ENCODE measurements around the gene ATAD5. TPM values are rescaled to one million over a fixed set of nuclear protein-coding genes. Genes with fewer than 3 reads are reported as not detected.
"Not testable (repeated sequence)": the region's sequence is repeated elsewhere in the genome, so short reads cannot be mapped to it uniquely, and the experiment has no call there.

ATAD5 gene
- total RNA-seq, 2 donors from 2014 or later, result 1.4 to 1.5 TPM

DNA sequence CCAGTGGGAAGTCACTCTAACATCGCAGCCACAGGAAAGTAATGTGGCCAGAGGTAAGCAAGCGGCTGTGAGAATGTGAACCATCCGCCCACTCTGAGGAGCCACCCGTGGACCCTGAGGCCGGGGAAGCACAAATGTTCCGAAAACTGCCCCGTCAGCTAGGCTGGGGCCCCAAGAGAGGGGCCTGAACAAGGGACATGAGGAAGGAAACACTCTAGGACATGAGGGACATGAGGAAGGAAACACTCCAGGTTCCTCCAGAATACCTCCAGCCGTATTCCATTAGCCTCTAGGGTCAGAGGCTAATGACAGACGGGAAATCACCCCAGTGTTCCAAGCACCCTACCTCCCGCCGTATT, 74.0 kb downstream of the ATAD5 start:
- intact Hi-C loops (cut with DNase I), result loop anchor here in 1 of 2 donors (10.0 kb wide), 1 partner anchor 309 kb away; no protein-coding TSS in a partner anchor
- no peak for DNase-seq (ENCODE audit: low spot score)

GRCh38 chr17:30906101-30906911, 74.5 kb downstream of the ATAD5 start, which contains the start of gene TEFM:
TSS of gene TEFM (minus strand) at chr17:30906238. CDS start at chr17:30906198, 40 bp downstream.
- peak; percentile 97 for DNase-seq (ENCODE audit: low spot score)
- intact Hi-C loops (cut with DNase I), result loop anchor here in 1 of 2 donors (10.0 kb wide), 1 partner anchor 308 kb away; no protein-coding TSS in a partner anchor

DNA sequence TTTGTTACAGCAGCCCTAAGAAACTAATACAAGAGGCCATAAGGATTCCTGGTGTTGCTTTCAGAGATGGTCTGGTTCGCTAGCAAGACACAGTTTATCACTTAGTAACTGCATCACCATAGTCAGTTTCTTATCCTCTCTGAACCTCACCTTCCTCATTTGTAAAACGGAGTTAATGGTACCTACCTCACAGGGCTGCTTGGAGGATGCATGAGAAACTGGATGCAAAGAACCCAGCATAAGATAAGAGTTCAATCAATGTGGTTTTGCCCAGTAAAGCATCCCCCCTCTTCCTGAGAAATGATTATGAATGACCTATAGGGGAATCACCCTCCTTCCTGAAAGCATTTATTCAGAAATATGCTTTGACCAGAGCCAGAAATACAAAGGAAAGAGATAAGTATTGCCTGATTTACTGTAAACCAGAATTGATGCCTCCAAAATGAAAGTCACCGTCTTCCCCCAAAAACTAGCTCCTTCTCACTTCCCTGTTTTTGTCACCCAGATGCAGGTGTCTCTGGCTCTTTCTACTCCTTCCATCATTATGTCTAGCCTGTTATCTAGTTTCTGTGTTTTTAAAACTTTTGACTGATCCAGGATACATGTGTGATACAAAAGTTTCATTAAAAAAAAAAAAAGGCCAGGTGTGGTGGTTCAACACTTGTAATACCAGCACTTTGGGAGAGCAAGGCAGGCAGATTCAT, 77.1 kb downstream of the ATAD5 start:
- DNase-seq (ENCODE audit: low spot score), result no peak
- intact Hi-C loops (cut with DNase I), result loop anchor here in 1 of 2 donors (10.0 kb wide), 1 partner anchor 306 kb away; no protein-coding TSS in a partner anchor

DNA sequence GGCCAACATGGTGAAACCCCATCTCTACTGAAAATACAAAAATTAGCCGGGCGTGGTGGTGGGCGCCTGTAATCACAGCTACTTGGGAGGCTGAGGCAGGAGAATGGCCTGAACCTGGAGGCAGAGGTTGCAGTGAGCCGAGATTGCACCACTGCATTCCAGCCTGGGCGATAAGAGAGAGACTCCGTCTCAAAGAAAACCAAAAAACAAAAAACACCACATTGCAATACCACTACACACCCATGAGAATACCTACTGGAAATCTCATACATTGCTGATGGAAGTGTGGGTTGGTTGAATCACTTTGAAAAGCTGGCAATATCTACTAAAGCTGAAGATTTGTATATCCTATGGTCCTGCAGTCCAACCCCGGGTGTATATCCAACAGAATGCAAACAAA, 78.4 kb downstream of the ATAD5 start:
- DNase-seq (ENCODE audit: low spot score); intact Hi-C loops (cut with DNase I): not testable (repeated sequence)

- DNase-seq (ENCODE audit: low spot score), result no peak
- intact Hi-C loops (cut with DNase I), result no loop called here
Measured at GRCh38 chr17:30913955-30914354, 82.2 kb downstream of the ATAD5 start.

DNA sequence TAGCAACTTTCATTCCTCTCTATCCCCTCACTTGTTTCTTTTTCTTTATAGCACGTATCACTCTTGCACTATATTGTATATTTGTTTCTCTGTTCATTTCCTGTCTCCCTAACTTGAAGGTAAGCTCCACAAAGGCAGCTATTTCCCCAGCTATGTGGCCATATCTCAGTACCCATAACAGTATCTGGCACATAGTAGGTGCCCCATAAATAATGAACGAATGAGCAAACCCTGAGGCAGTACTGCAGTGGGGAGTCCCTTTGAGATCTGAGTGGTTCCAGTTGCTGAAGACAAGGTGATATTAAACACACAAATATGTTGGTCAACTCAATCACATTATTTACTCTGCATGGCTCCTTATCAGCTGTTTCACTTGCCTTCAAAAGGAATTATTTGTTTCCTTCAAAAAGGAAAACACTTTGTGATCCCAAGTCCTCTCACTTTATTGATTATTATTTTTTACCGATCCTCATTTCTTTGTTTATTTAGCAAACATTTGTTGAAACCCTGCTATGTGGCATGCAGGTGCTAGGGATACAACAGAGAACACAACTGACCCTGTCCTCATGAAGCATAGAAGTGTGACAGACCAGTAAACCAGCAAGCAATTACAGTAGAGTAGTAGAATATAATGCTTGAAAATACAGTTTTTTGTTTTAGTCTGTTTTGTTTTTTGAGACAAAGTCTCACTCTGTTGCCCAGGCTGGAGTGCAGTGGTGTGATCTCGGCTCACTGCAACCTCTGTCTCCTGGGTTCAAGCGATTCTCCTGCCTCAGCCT, 84.3 kb downstream of the ATAD5 start:
- no peak for DNase-seq (ENCODE audit: low spot score)
- intact Hi-C loops (cut with DNase I), result no loop called here

DNA sequence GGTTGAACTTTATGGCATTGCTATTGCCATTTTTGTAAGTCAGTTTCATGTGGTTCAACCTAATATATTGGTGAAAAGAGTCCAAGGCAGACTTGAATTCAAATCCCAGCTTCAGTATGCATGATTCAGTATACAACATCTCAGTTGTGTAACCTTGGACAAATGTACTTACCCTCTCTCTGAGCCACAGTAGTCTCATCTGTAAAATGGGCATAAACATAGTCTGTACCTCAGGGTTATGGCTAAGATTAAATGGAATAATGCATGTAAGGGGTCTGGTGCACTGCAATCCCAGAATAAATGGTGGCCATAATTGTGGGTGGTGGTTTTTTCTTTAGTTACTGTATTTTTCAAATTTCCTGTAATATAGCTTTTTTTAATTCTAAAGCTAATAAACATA, 85.3 kb downstream of the ATAD5 start:
- intact Hi-C loops (cut with DNase I), result no loop called here
- no peak for DNase-seq (ENCODE audit: low spot score)

DNA sequence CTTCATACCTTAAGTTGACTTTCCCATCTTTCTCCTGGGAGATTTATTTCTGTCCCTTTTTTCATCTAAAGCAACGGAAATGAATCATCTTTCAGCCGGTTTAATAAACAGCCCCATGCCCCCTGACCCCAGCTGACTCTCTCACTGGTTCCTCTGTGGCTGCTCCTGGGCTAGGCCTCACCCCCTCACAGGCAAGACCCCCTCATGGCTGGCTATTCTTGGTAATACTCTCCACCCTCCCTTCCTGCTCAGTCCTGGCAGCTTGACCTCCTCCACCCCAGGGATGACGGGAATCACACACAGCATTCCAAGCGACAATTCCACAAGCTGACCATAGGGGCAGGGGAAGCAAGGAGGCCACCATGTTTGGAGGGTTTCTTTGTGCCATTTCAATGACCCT, 88.5 kb downstream of the ATAD5 start:
- intact Hi-C loops (cut with DNase I), result no loop called here
- DNase-seq (ENCODE audit: low spot score), result no peak

DNA sequence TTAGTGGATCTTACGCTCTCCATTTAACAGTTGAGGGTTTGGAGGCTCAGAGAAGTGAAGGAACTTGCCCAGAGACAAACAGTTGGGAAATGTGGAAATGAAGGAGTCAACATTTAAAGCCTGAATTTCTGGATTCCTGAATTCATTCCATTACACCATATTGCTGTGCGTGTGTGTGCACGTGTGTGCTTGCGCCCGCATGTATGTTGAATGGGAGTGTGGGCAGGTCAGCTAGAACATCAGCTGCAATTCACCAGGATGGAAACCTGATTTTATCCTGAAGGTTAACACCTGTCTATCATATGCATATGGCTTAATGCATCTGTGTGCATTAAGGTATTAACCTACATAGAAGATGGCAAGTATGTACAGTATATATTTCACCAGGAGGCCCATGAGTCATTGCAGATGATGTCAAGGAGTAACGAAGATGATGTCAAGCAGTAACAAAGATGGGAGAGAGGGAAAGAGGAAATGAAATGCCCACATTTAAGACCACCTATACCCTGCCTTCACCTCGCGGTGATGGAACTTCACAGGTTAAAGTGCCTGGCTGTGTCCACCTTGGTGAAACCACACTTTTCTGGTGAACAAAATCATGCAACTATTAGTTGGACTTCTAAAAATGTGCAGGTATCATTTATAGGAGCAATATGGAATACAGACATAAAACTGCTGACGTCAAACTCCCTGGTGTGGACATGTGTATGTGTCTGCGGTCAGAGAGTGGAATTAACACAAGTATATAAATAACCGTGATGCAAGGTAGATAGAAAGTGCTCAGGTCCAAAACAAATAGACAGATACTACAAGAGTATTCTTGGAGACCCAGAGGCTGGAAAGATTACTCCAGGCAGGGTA, 89.1 kb downstream of the ATAD5 start:
- intact Hi-C loops (cut with DNase I), result no loop called here
- no peak for DNase-seq (ENCODE audit: low spot score)

DNA sequence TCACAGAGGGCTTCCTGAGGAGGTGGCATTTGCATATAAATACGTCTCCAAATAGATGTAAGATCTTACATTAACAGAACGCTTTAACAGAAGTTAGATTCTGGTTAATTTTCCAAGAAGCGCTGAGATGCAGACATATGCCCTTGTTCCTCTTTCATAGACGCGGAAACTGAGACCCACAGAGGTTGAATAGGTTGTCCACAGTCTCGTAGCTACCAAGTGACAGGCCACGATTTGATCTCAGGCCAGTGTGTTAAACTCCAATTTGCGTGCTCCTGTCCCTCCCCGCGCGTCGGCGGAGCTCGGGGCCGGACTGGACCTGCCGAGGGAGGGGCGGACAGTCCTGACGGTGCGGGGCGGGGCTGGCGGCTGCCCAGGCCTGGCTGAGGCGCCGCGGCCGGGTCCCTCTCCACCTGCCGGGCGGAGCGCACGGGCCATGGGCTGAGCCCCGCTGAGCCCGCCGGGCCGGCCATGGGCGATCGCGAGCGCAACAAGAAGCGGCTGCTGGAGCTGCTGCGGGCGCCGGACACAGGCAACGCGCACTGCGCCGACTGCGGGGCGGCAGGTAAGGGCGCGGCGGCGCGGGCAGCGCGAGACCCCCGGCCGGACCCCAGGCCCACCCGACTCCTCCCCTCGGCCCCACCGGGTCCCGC, 89.9 kb downstream of the ATAD5 start, which contains the start of gene ADAP2:
ADAP2 (plus strand) TSS at position 402 of the 653 bp plus-strand sequence; CDS start at position 472, 70 bp downstream.
- DNase-seq (ENCODE audit: low spot score), result peak; percentile 88
- intact Hi-C loops (cut with DNase I), result no loop called here

GRCh38 chr17:30922235-30923030, 90.7 kb downstream of the ATAD5 start:
- peak; percentile 83 for DNase-seq (ENCODE audit: low spot score)
- intact Hi-C loops (cut with DNase I), result no loop called here

DNA sequence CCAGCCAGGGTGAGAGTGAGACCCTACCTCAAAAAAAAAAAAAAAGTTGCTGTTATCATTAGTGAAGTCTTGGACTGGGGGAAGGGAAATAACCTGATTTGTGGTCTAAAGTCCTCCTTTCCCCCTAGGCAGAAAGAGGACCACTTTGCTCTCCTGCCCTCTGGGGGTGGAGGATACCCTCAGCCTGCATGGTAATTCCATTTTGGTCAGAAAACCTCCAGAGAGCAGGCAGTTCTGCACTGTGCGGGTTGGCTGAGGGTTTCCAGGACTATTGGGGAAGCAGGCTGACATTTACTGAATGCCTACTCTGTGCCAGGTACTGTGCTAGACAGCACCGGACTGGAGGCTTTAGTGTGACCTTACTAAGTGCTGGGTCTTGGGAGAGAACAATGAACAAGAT, 92.6 kb downstream of the ATAD5 start:
- intact Hi-C loops (cut with DNase I), result no loop called here
- no peak for DNase-seq (ENCODE audit: low spot score)

DNA sequence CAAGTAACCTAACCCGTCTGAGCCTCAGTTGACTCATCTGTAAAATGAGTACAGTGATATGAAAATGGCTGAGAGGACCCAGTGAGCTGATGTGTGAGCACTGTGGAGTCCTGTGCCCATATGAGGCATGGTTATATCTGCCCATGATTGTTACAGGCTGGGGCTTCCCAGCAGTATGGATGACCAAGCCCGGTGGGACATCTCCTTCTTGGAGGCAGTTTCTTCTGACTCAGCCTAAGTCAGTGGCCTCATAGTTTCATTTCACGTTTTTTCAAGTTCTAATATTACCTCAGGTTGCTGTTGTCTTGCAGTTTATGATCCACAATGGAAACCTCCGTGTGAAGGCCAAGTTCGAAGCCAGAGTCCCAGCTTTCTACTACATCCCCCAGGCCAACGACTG, 94.8 kb downstream of the ATAD5 start:
- intact Hi-C loops (cut with DNase I), result no loop called here
- no peak for DNase-seq (ENCODE audit: low spot score)

- intact Hi-C loops (cut with DNase I), result no loop called here
- no peak for DNase-seq (ENCODE audit: low spot score)
Measured at GRCh38 chr17:30927756-30928155, 96.0 kb downstream of the ATAD5 start.

- intact Hi-C loops (cut with DNase I), result no loop called here
- DNase-seq (ENCODE audit: low spot score), result no peak
Measured at GRCh38 chr17:30928584-30928983, 96.8 kb downstream of the ATAD5 start.

DNA sequence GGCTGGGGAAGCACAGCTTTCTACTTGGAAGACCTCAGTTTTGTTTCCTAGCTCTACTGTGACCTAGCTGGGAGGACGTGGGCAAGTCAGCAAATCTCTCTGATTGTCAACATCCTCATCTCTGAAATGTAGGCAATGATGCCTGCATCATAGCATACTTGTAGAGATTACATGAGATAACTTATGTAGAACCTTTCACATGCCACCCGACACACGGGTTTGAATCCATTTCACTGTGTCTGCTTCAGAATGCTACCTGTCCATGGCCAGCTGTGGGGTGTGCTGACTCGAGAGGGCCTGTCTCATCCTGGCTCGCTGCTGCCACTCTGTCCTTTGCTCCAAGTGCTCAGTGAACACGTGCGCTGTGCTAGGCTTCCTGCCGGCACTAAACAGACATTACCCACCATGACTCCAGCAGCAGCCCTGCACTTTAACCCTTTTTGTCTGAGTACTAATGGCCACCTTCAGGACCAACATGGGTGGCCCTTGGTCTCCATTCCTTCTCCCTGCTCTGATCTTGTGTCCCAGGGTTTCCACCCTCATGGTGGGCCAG, 97.4 kb downstream of the ATAD5 start:
- intact Hi-C loops (cut with DNase I), result no loop called here
- no peak for DNase-seq (ENCODE audit: low spot score)

DNA sequence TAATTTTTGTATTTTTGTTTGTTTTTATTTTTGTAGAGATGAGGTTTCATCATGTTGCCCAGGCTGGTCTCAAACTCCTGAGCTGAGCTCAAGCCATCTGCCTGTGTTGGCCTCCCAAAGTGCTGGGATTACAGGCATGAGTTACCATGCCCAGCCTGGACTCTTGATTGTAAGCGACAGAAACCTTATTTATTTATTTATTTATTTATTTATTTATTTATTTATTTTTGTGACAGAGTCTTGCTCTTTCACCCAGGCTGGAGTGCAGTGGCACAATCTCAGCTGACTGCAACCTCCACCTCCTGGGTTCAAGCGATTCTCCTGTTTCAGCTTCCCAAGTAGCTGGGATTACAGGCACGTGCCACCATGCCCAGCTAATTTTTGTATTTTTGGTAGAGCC, 98.1 kb downstream of the ATAD5 start:
- DNase-seq (ENCODE audit: low spot score); intact Hi-C loops (cut with DNase I): not testable (repeated sequence)

All from posterior vena cava (tissue), 2 donors.